Tibial nerve (tissue), 3 donors: ENCODE measurements around the gene REN.

ENCODE experiments used
- CTCF ChIP-seq, 5 experiments: fragments of 200-600 bp in 3 of 5; fragments of 450-650 bp in 2 of 5; sonication (generic) in 3 of 5; IDR thresholded peaks; one replicate each; pipeline ENCODE4 v1.5.1; 2016 to 2019; ENCODE audit warnings: antibody characterized with exemption in 5 of 5, mild to moderate bottlenecking in 3 of 5, moderate library complexity in 2 of 5
- POLR2A ChIP-seq, 2 donors: fragments of 450-650 bp; IDR thresholded peaks; one replicate each; pipeline ENCODE4 v1.6.1; 2017; ENCODE audit warnings: antibody characterized with exemption in 2 of 2, mild to moderate bottlenecking in 2 of 2, moderate library complexity in 2 of 2

- TF ChIP-seq POLR2A (IDR thresholded peaks at IDR 0.05) = no peak
- TF ChIP-seq CTCF (IDR thresholded peaks at IDR 0.05) = no peak
These were observed 61.0 kb downstream of the REN start for GRCh38 chr1:204105131-204105515.
